HEK293 (cell line): ENCODE data around the gene PTER.

Source experiments
- CTCF ChIA-PET: fragments of 350-600 bp; formaldehyde crosslinking; extraction: SDS; loops from one replicate; lab custom pipeline; 2021; ENCODE audit warnings: antibody characterized with exemption; lab: Yijun Ruan, JAX
- POLR2A ChIA-PET: fragments of 300-600 bp; formaldehyde crosslinking; extraction: SDS; loops from one replicate; lab custom pipeline; 2020; ENCODE audit warnings: antibody characterized with exemption, inconsistent platforms; lab: Yijun Ruan, JAX
- H3K27ac ChIP-seq: fragments of 200-500 bp; sonication (Bioruptor generic); 2 replicates; pipeline ENCODE4 v1.5.1; 2014; ENCODE audit warnings: low read depth, low read length, control low read depth, inconsistent platforms; ENCODE audit errors: extremely low read depth
- H3K36me3 ChIP-seq, 2 experiments: fragments of 200-500 bp in 1 of 2; sonication (Bioruptor generic) in 1 of 2; 1 replicate in 1 of 2; 2 replicates in 1 of 2; pipeline ENCODE4 v1.5.1; 2014 to 2017; ENCODE audit warnings: inconsistent platforms in 2 of 2, low read length in 2 of 2; ENCODE audit not compliant: control insufficient read depth in 2 of 2, insufficient read depth in 1 of 2
- H3K4me1 ChIP-seq: fragments of 200-500 bp; sonication (Bioruptor generic); 2 replicates; pipeline ENCODE4 v1.5.1; 2014; ENCODE audit warnings: mild to moderate bottlenecking, low read length, inconsistent platforms; ENCODE audit not compliant: control insufficient read depth, insufficient read depth
- H3K4me3 ChIP-seq: 2 replicates; pipeline ENCODE4 v1.5.1; 2011; ENCODE audit warnings: low read depth, mild to moderate bottlenecking, control low read depth, low read length, moderate library complexity
- H3K9me3 ChIP-seq: fragments of 200-500 bp; sonication (Bioruptor generic); 2 replicates; pipeline ENCODE4 v1.5.1; 2014; ENCODE audit warnings: low read depth, low read length, inconsistent platforms; ENCODE audit not compliant: control insufficient read depth, insufficient read depth
- BCL11B ChIP-seq: fragments of 450-650 bp; formaldehyde crosslinking; IDR thresholded peaks from 2 replicates; pipeline ENCODE4 v1.5.1; 2016; ENCODE audit warnings: low read depth, missing biosample characterization, missing genetic modification characterization
- GLI4 ChIP-seq: fragments of 450-650 bp; formaldehyde crosslinking; IDR thresholded peaks from 2 replicates; pipeline ENCODE4 v1.5.1; 2016; ENCODE audit warnings: missing biosample characterization, missing genetic modification characterization
- GLIS1 ChIP-seq: fragments of 450-650 bp; formaldehyde crosslinking; IDR thresholded peaks from 2 replicates; pipeline ENCODE4 v1.5.1; 2016; ENCODE audit warnings: missing biosample characterization, missing genetic modification characterization
- MYNN ChIP-seq: fragments of 450-650 bp; formaldehyde crosslinking; IDR thresholded peaks from 2 replicates; pipeline ENCODE4 v1.5.1; 2016; ENCODE audit warnings: missing biosample characterization, missing genetic modification characterization, borderline replicate concordance
- SCRT1 ChIP-seq: fragments of 450-650 bp; formaldehyde crosslinking; IDR thresholded peaks from 2 replicates; pipeline ENCODE4 v1.5.1; 2016; ENCODE audit warnings: missing biosample characterization, missing genetic modification characterization, borderline replicate concordance
- TRIM28 ChIP-seq: IDR thresholded peaks from 2 replicates; pipeline ENCODE4 v1.6.1; 2011; ENCODE audit warnings: low read length, control low read depth, borderline replicate concordance
- ZBTB1 ChIP-seq: fragments of 450-650 bp; formaldehyde crosslinking; IDR thresholded peaks from 2 replicates; pipeline ENCODE4 v1.5.1; 2016; ENCODE audit warnings: missing biosample characterization, missing genetic modification characterization
- ZBTB8A ChIP-seq: fragments of 450-650 bp; formaldehyde crosslinking; IDR thresholded peaks from 2 replicates; pipeline ENCODE4 v1.5.1; 2016; ENCODE audit warnings: missing biosample characterization, missing genetic modification characterization
- ZFP41 ChIP-seq: fragments of 450-650 bp; formaldehyde crosslinking; IDR thresholded peaks from 2 replicates; pipeline ENCODE4 v1.5.1; 2016; ENCODE audit warnings: missing biosample characterization, missing genetic modification characterization, borderline replicate concordance
- ZIC2 ChIP-seq: fragments of 450-650 bp; formaldehyde crosslinking; IDR thresholded peaks from 2 replicates; pipeline ENCODE4 v1.5.1; 2016; ENCODE audit warnings: missing biosample characterization, missing genetic modification characterization
- ZNF10 ChIP-seq: fragments of 450-650 bp; formaldehyde crosslinking; IDR thresholded peaks from 2 replicates; pipeline ENCODE4 v1.5.1; 2017; ENCODE audit warnings: missing biosample characterization, missing genetic modification characterization
- ZNF501 ChIP-seq: fragments of 450-650 bp; formaldehyde crosslinking; IDR thresholded peaks from 2 replicates; pipeline ENCODE4 v1.5.1; 2016; ENCODE audit warnings: missing biosample characterization, missing genetic modification characterization
- ZNF514 ChIP-seq: fragments of 450-650 bp; formaldehyde crosslinking; IDR thresholded peaks from 2 replicates; pipeline ENCODE4 v1.5.1; 2016; ENCODE audit warnings: missing biosample characterization, missing genetic modification characterization
- ZNF600 ChIP-seq: fragments of 450-650 bp; formaldehyde crosslinking; IDR thresholded peaks from 2 replicates; pipeline ENCODE4 v1.5.1; 2016; ENCODE audit warnings: missing biosample characterization, missing genetic modification characterization
- ZNF654 ChIP-seq: fragments of 450-650 bp; formaldehyde crosslinking; IDR thresholded peaks from 2 replicates; pipeline ENCODE4 v1.5.1; 2016; ENCODE audit warnings: low read depth, missing biosample characterization, missing genetic modification characterization
- ZNF768 ChIP-seq: fragments of 450-650 bp; formaldehyde crosslinking; IDR thresholded peaks from 2 replicates; pipeline ENCODE4 v1.5.1; 2018; ENCODE audit warnings: missing biosample characterization, mild to moderate bottlenecking, missing genetic modification characterization
- ZNF776 ChIP-seq: fragments of 450-650 bp; formaldehyde crosslinking; IDR thresholded peaks from 2 replicates; pipeline ENCODE4 v1.5.0; 2017; ENCODE audit warnings: missing biosample characterization, missing genetic modification characterization, borderline replicate concordance
- TF ChIP-seq, protein P1 (sequence below): fragments of 450-650 bp; formaldehyde crosslinking; optimal IDR thresholded peaks from 2 replicates; pipeline ENCODE3; 2016; ENCODE audit warnings: missing biosample characterization, mild to moderate bottlenecking, missing genetic modification characterization
- TF ChIP-seq, protein P2 (sequence below): fragments of 450-650 bp; formaldehyde crosslinking; IDR thresholded peaks from 2 replicates; pipeline ENCODE4 v1.5.1; 2016; ENCODE audit warnings: missing biosample characterization, missing genetic modification characterization
- TF ChIP-seq, protein P3 (sequence below): fragments of 450-650 bp; formaldehyde crosslinking; IDR thresholded peaks from 2 replicates; pipeline ENCODE4 v1.5.1; 2016; ENCODE audit warnings: missing biosample characterization, missing genetic modification characterization
- TF ChIP-seq, protein P4 (sequence below): fragments of 450-650 bp; formaldehyde crosslinking; IDR thresholded peaks from 2 replicates; pipeline ENCODE4 v1.5.1; 2017; ENCODE audit warnings: missing biosample characterization, missing genetic modification characterization
- TF ChIP-seq, protein P5 (sequence below): fragments of 450-650 bp; formaldehyde crosslinking; IDR thresholded peaks from 2 replicates; pipeline ENCODE4 v1.5.1; 2016; ENCODE audit warnings: missing biosample characterization, missing genetic modification characterization, low read depth

PTER gene

DNA sequence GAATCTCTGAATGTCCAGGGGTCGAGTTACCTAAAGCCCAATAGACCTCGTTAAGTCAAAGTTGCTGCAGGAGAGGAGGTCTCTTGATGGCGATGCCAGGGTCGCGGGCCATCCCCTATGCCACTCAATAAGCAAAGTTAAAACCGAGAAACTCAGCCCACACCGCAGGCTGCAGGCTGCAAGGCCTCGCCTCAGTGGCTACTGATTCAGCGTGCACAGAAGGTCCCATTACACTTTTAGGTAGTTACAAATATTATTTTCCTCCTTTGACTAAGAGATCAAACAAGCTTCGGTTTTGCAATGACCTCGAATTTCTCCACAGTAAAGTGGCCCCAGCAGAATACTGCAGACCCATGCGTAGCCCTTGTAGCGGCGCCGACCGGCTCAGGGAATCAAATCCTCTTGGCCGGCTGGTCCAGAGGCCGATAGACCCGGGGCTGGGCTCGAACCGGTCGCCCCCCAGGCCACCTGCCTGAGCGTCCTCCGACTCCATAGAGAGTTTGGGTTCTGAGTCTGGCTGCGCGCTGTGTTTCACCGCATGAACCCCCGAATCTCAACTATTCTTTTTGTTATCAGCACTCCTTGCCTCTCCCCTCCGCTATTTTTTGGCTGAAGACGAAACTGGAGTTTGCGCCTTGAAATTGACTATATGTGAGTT lies 82.6 kb downstream of the PTER start:
- ChIA-PET POLR2A (no interaction called here), CTCF (interaction anchor here (0.6 to 2.8 kb wide), 5 partner anchors 26 to 620 kb away, joined by 3 to 20 read pairs (median 4); no protein-coding TSS in a partner anchor)
- H3K36me3 ChIP-seq = no peaks in the 10 kb centered on the region

DNA sequence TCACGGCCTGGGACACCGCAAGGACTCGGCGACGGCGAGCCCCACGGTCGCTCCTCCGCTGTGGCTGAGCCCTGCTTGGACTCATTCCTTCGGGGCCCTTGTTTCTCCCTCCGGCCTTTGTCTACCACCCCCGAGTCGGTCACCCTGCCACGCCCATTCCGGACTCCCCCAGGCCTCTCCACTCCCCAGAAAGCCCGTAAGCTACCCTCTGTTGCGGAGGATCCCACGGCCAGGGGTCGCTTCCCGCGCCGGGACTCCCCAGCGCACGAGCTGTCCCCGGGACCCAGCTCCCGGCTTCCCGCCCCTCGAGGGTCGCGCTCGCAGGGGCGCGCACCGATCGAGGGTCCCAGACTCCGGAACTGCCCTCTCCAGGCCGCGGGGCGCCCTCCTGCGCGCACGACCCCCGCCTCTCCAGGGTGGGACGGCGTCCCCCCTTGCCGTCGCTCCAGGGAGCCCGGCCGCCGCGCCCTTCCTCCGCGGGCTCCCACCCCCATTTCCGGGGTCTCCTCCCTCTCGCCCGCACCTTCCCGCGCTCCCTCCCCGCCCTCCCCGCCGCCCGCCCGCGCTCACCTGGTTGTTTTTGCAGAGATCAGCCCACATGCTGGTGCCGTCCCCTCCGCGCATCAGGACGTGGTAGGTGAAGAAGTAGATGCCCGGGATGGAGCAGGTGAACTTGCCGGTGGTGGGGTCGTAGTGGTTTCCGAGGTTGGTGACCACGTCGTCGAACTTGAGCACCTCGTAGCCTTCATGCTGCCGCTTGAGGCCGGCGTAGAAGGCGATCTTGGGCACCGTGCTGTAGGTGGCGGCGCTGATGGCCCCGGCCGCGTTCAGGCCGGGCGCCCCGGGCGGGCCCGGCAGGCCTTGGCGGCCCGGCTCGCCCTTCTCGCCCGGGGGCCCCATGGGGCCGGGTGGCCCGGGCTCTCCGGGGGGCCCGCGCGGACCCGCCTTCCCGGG lies 83.4 kb downstream of the PTER start:
- ChIA-PET CTCF (interaction anchor here (0.6 to 2.8 kb wide), 2 partner anchors 48 to 618 kb away, joined by 4 to 20 read pairs; no protein-coding TSS in a partner anchor), POLR2A (no interaction called here)
- Histone ChIP-seq H3K4me3 (peak overlapping the region; percentile 36), H3K4me1 (no peaks in the 10 kb centered on the region), H3K9me3 (no peaks in the 10 kb centered on the region), H3K27ac (no peak overlapping the region), H3K36me3 (no peaks in the 10 kb centered on the region)
- no peak for TF ChIP-seq ZNF501
- no peak for TF ChIP-seq GLI4
- no peak for TF ChIP-seq SCRT1

More for the DNA sequence above, 82.6 kb downstream of the PTER start:
- no peak for TF ChIP-seq ZBTB8A (tag by site-specific recombination)
- no peak for TF ChIP-seq ZNF600
- TF ChIP-seq TRIM28 = no peak
- no peak for TF ChIP-seq ZNF776 (tag by site-specific recombination)
- no peak for TF ChIP-seq ZFP41 (tag by site-specific recombination)
- no peak for TF ChIP-seq ZNF768 (tag by site-specific recombination)
- TF ChIP-seq MYNN (tag by site-specific recombination) = no peak
- TF ChIP-seq BCL11B (tag by site-specific recombination) = no peak
- H3K9me3 ChIP-seq = no peaks in the 10 kb centered on the region
- no peaks in the 10 kb centered on the region for H3K4me1 ChIP-seq
- no peak overlapping the region for H3K27ac ChIP-seq
- no peak overlapping the region for H3K4me3 ChIP-seq

DNA sequence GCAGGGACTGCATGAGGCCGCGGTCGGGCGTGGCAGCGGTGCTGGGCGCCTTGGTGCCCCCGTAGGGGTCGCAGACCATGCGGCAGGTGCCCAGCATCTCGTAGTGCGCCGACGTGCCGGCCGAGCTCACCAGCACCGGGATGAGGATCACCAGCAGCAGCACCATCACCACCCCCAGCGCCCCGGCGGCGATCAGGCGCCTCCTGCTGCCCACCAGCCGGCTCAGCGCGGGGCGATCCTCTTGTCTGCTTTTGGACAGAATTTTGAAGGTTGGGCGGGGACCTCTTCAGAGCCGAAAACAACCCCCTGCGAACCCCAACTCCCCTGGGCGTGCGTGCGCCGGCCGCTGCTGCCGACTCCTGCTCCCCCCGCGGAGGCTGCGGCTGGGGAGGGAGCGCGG lies 84.1 kb downstream of the PTER start:
- Histone ChIP-seq H3K4me3 (peak overlapping the region; percentile 36), H3K9me3 (no peaks in the 10 kb centered on the region), H3K27ac (no peak overlapping the region), H3K4me1 (no peaks in the 10 kb centered on the region), H3K36me3 (no peaks in the 10 kb centered on the region)
- ChIA-PET CTCF (interaction anchor here (0.8 to 2.8 kb wide), 2 partner anchors 619 to 742 kb away, joined by 7 to 20 read pairs; no protein-coding TSS in a partner anchor), POLR2A (interaction anchor here (0.7 kb wide), 1 partner anchor 84 kb away, joined by 3 read pairs; the partner anchor contains the start of gene PTER)
- TF ChIP-seq, protein P1, sequence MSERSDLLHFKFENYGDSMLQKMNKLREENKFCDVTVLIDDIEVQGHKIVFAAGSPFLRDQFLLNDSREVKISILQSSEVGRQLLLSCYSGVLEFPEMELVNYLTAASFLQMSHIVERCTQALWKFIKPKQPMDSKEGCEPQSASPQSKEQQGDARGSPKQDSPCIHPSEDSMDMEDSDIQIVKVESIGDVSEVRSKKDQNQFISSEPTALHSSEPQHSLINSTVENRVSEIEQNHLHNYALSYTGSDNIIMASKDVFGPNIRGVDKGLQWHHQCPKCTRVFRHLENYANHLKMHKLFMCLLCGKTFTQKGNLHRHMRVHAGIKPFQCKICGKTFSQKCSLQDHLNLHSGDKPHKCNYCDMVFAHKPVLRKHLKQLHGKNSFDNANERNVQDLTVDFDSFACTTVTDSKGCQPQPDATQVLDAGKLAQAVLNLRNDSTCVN (tag by site-specific recombination) = peak; percentile 32
- TF ChIP-seq ZBTB1 (tag by site-specific recombination) (no peak), ZNF10 (tag by site-specific recombination) (peak; percentile 71), ZNF514 (tag by site-specific recombination) (no peak), ZBTB8A (tag by site-specific recombination) (no peak), GLIS1 (tag by site-specific recombination) (peak; percentile 83), ZIC2 (tag by site-specific recombination) (peak; percentile 29; the same call in 1 of the 2 replicates), ZNF654 (tag by site-specific recombination) (0 out of 2 replicates have a peak, but pooled peaks have one; percentile 5)
- TF ChIP-seq, protein P2, sequence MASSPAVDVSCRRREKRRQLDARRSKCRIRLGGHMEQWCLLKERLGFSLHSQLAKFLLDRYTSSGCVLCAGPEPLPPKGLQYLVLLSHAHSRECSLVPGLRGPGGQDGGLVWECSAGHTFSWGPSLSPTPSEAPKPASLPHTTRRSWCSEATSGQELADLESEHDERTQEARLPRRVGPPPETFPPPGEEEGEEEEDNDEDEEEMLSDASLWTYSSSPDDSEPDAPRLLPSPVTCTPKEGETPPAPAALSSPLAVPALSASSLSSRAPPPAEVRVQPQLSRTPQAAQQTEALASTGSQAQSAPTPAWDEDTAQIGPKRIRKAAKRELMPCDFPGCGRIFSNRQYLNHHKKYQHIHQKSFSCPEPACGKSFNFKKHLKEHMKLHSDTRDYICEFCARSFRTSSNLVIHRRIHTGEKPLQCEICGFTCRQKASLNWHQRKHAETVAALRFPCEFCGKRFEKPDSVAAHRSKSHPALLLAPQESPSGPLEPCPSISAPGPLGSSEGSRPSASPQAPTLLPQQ (tag by site-specific recombination) = no peak
- TF ChIP-seq, protein P3, sequence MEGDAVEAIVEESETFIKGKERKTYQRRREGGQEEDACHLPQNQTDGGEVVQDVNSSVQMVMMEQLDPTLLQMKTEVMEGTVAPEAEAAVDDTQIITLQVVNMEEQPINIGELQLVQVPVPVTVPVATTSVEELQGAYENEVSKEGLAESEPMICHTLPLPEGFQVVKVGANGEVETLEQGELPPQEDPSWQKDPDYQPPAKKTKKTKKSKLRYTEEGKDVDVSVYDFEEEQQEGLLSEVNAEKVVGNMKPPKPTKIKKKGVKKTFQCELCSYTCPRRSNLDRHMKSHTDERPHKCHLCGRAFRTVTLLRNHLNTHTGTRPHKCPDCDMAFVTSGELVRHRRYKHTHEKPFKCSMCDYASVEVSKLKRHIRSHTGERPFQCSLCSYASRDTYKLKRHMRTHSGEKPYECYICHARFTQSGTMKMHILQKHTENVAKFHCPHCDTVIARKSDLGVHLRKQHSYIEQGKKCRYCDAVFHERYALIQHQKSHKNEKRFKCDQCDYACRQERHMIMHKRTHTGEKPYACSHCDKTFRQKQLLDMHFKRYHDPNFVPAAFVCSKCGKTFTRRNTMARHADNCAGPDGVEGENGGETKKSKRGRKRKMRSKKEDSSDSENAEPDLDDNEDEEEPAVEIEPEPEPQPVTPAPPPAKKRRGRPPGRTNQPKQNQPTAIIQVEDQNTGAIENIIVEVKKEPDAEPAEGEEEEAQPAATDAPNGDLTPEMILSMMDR = peak; percentile 62
- TF ChIP-seq, protein P4, sequence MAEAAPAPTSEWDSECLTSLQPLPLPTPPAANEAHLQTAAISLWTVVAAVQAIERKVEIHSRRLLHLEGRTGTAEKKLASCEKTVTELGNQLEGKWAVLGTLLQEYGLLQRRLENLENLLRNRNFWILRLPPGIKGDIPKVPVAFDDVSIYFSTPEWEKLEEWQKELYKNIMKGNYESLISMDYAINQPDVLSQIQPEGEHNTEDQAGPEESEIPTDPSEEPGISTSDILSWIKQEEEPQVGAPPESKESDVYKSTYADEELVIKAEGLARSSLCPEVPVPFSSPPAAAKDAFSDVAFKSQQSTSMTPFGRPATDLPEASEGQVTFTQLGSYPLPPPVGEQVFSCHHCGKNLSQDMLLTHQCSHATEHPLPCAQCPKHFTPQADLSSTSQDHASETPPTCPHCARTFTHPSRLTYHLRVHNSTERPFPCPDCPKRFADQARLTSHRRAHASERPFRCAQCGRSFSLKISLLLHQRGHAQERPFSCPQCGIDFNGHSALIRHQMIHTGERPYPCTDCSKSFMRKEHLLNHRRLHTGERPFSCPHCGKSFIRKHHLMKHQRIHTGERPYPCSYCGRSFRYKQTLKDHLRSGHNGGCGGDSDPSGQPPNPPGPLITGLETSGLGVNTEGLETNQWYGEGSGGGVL (tag by site-specific recombination) = peak; percentile 42; the same call in 1 of the 2 replicates
- TF ChIP-seq, protein P5, sequence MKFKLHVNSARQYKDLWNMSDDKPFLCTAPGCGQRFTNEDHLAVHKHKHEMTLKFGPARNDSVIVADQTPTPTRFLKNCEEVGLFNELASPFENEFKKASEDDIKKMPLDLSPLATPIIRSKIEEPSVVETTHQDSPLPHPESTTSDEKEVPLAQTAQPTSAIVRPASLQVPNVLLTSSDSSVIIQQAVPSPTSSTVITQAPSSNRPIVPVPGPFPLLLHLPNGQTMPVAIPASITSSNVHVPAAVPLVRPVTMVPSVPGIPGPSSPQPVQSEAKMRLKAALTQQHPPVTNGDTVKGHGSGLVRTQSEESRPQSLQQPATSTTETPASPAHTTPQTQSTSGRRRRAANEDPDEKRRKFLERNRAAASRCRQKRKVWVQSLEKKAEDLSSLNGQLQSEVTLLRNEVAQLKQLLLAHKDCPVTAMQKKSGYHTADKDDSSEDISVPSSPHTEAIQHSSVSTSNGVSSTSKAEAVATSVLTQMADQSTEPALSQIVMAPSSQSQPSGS (tag by site-specific recombination) = no peak
